K562 (cell line): ENCODE results near the gene ZFYVE28. TPM values are rescaled to one million over a fixed set of nuclear protein-coding genes. Genes with fewer than 3 reads are reported as not detected.

Experiments used
- CBX1 ChIP-seq: sonication (generic); IDR thresholded peaks from 2 replicates; pipeline ENCODE4 v1.6.1; 2016; ENCODE audit warnings: antibody characterized with exemption, low read depth, mild to moderate bottlenecking
- CBX3 ChIP-seq, 2 experiments: IDR thresholded peaks; 1 replicate in 1 of 2; 2 replicates in 1 of 2; pipeline ENCODE4 v1.6.1; 2012; ENCODE audit warnings: inconsistent platforms in 2 of 2, low read length in 2 of 2, borderline replicate concordance in 1 of 2, control low read depth in 1 of 2
- HLTF ChIP-seq: fragments of 450-650 bp; IDR thresholded peaks from 2 replicates; pipeline ENCODE4 v1.6.1; 2016
- KDM1A ChIP-seq, 2 experiments: fragments of 450-650 bp; IDR thresholded peaks; 2 replicates each; pipeline ENCODE4 v1.6.1; 2016; ENCODE audit warnings: mild to moderate bottlenecking in 2 of 2
- NCOA2 ChIP-seq, 2 experiments: fragments of 450-650 bp; IDR thresholded peaks; 2 replicates each; pipeline ENCODE4 v1.6.1; 2018; ENCODE audit warnings: mild to moderate bottlenecking in 2 of 2, moderate library complexity in 1 of 2; ENCODE audit not compliant: partially characterized antibody in 2 of 2
- NFE2 ChIP-seq: IDR thresholded peaks from 2 replicates; pipeline ENCODE4 v1.6.1; 2014; ENCODE audit warnings: antibody characterized with exemption, low read depth
- PTBP1 ChIP-seq: fragments of 200-400 bp; formaldehyde crosslinking; IDR thresholded peaks from 2 replicates; pipeline ENCODE4 v1.6.1; 2017; ENCODE audit warnings: low read depth, low read length
- SMARCA5 ChIP-seq: fragments of 450-650 bp; IDR thresholded peaks from 2 replicates; pipeline ENCODE4 v1.6.1; 2016
- ZNF778 ChIP-seq: fragments of 450-650 bp; formaldehyde crosslinking; IDR thresholded peaks from 2 replicates; pipeline ENCODE4 v1.4.0; 2020; ENCODE audit warnings: mild to moderate bottlenecking, moderate library complexity
- polyA plus RNA-seq, 8 experiments: library from polyadenylated mRNA; depleted of rRNA in 4 of 8; stranded (reverse) in 5 of 8; unstranded in 3 of 8; fragments of >200 nt; fragmentation: Nextera tagmentation in 2 of 8; fragmentation: Illumina TruSeq in 1 of 8; extraction: Ambion mirVana in 2 of 8; extraction: Trizol in 1 of 8; gene quantifications; 2 replicates each; pipeline versions ENCODE4 v1.2.1 to v1.2.3, GENCODE V29; 2011 to 2014; ENCODE audit warnings: inconsistent platforms in 1 of 8, missing spikeins in 1 of 8
- total RNA-seq, 7 experiments: library from RNA; depleted of rRNA in 6 of 7; stranded (reverse); fragments of >200 nt in 6 of 7; fragmentation: Illumina TruSeq in 2 of 7; extraction: Trizol in 2 of 7; gene quantifications; 2 replicates each; pipeline versions ENCODE4 v1.2.1 to v1.2.3, GENCODE V29; 2011 to 2021; ENCODE audit warnings: low replicate concordance in 1 of 7
- TF ChIP-seq, protein P1 (sequence below), 2 experiments: IDR thresholded peaks in 1 of 2; conservative IDR thresholded peaks in 1 of 2; 2 replicates each; pipeline ENCODE4 v1.6.1; 2016; ENCODE audit warnings: low read depth in 2 of 2, mild to moderate bottlenecking in 1 of 2, missing compliant biosample characterization in 1 of 2, missing genetic modification characterization in 1 of 2, moderate library complexity in 1 of 2

ZFYVE28 gene
- total and polyA plus RNA-seq, 9 of the 15 experiments (the other 6 are each of a cell fraction or from before 2014, with no cell fraction given), result 1.3 to 24.8 (median 8.9) TPM

DNA sequence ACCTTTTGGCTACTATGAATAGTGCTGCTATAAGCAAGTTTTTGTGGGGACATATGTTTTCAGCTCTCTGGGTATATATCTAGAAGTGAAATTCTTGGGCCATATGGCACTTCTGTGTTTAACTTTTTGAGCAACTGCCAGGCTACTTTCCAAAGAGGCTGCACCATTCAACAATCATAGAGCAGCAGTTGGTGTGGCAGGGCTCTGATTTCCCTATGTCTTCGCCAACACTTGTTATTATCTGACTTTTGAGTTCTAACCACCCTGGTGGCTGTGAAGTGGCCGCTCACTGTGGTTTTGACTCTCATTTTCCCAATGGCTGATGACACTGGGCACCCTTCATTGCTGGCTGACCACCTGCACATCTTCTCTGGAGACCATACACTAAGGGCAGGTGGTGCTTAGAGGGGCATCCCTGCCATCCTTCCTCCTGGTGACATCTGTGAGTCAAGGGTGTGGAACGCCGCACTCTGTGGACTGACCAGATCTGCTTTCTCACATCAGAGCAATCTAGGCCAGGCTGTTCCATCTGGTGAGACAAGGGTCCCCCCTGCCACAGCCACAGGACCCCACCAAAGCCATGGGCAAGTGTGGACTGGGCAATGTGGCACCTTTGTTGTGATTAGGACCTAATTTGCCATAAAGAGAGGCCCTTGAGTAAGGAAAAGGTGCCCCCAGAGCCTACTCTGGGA is 49.6 kb downstream of the ZFYVE28 start (continued):
- TF ChIP-seq, protein P1, sequence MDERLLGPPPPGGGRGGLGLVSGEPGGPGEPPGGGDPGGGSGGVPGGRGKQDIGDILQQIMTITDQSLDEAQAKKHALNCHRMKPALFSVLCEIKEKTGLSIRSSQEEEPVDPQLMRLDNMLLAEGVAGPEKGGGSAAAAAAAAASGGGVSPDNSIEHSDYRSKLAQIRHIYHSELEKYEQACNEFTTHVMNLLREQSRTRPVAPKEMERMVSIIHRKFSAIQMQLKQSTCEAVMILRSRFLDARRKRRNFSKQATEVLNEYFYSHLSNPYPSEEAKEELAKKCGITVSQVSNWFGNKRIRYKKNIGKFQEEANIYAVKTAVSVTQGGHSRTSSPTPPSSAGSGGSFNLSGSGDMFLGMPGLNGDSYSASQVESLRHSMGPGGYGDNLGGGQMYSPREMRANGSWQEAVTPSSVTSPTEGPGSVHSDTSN (CRISPR knock-in tag; IDR thresholded peaks at IDR 0.05; ENCODE audit: low read depth), result no peak
- TF ChIP-seq, protein P1 (tag; conservative IDR thresholded peaks at IDR 0.05; ENCODE audit: low read depth), result no peak
- TF ChIP-seq PTBP1 (0 out of 2 replicates have a peak, but pooled peaks have one; percentile 60), HLTF (0 out of 2 replicates have a peak, but pooled peaks have one; percentile 38), CBX3 (IDR thresholded peaks at IDR 0.05; ENCODE audit: borderline replicate concordance in 1 of 2, low read length in 2 of 2) (peak in 1 of 2 experiments; percentile 75; a peak in 1 of 3 replicates), CBX1 (peak; percentile 90), NCOA2 (IDR thresholded peaks at IDR 0.05; ENCODE audit: partially characterized antibody in 2 of 2) (no peak), SMARCA5 (0 out of 2 replicates have a peak, but pooled peaks have one; percentile 40), NFE2 (no peak), ZNF778 (no peak), KDM1A (IDR thresholded peaks at IDR 0.05) (peak in 1 of 2 experiments; percentile 51; a peak in 1 of 4 replicates)
